GM18868 (cell line): ENCODE measurements around the gene ZNF536.
"Not testable (repeated sequence)": the region's sequence is repeated elsewhere in the genome, so short reads cannot be mapped to it uniquely, and the experiment has no call there.

Experiments used
- ATAC-seq: cut with Tn5 transposase; IDR thresholded peaks from one replicate; pipeline ENCODE4 v1.9.1; 2021; ENCODE audit warnings: mild to moderate bottlenecking, moderate library complexity; ENCODE audit not compliant: unreplicated experiment

The ZNF536 gene

DNA sequence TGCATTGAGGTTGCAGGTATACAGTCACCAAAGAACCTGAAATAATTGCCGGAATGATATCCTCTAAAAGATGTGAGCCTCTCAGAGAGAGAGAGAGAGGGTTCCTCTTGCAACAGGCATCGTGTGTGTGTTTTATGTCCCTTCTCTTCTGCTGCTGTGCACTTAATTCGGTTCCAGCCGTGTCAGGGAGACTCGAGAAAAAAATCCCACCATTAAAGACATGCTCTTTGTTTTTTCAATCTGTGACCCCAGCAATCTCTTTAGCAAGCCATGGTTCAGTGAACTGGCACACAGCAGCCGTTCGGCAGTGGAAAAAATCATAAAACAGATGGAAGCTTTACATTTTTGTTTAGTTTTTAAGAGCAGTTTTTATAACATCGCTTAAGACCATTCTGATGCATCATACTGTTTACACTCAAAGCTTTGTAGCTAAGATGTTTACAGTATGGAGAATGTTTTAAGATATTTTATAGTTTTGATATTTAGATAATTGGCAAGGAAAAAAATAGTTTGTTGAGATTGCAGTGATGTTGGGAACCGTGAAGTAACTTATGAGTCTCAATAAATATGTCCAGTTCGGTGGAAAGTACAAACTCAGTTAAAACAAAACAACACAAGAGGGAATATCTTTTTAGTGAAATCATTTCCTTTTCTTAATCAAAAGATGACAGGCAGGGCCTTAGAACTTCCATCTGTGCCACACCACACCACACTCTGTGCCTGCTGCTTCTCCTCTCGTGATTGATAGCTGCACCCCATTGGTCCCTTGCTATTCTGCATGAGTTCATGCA, 31.2 kb upstream of the ZNF536 start:
- ATAC-seq: no peak

DNA sequence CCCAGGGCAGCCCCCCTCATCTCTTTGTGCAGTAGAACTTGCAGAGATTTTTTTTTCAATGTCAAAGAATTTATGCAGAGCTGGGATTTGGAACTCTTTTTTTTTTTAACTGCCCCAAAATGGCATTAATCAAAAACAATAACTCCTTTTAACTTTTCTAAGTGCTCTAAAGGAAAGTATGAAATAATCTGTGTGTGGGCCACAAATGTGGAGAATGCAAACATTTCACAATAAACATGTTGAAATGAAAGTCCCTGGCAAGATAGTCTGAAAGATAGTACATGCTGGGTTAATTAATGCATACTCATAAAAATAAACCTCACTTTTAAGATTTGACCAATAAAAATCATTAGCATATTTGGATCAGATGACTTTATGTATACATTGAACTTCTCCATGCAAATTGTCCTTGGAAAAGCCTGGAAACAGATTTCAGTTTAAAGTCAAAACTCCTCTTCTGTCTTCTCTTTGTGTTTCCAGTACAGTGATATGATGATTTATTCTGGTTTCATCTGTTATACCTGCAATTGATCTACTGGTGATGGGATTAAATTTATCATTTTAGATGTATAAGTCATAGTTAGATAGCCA, 30.5 kb upstream of the ZNF536 start:
- ATAC-seq: no peak

DNA sequence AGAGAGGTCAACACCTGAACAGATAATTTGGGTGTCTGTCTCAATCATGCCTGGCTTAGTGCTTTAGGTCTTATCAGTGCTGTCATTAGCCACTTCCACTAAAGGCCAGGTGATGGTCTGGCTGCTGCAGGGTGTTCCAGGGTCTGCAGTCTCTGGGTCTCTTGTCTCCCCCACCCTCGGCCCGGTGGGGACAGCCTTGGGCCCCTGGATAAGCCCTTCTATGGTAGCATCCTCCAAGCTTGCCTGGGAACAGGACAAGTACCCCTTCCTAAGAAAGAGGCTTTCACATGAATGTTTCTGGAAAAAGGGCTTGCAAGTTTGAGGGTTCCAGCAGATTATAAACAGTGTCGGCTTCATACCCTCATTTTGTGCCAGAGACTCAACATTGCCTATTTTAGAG, 29.3 kb upstream of the ZNF536 start:
- no peak for ATAC-seq

DNA sequence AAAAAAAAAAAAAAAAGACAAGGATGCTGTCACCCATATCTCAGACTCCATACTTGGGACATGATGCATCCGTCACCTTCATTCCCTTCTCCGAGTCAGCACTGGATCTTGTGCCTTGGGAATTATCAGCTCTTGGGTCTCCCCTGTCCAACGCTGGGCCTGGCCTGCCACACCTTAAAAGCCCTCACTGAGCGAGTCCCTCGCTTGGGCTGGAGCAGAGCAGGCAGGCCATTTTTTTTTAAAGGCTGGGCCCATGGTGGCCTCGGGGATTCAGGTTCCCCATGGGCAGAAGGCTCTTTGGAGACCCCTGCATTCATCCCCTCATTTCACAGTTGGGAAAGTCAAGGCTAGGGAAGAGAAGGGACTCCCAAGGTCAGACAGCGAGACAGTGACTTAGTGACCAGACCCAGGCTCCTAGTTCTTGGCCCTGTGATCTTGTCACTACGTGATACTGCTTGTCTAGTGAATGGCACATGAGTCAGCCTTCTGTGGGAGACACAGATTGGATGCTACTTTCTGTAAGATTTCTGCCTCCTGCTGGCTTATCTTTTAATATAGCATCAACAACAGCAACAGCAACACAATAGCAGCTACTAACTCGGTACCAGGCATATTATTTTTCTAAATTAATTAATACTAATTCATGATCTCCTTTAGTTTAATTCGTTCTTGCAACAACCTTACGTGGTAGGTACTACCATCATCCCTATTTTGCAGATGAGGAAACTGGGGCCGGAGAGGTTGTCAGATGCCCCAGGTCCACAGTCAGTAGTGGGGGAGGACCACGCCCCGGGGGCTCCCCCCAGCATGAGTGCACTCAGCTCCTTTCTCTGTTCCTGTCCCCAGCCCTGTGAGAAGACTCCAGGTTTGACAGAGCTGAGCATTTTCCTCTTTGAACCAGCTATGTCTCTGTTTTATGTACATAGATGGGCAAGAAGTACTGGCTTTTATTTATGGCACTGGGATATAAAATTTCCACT, 27.4 kb upstream of the ZNF536 start:
- ATAC-seq: no peak

DNA sequence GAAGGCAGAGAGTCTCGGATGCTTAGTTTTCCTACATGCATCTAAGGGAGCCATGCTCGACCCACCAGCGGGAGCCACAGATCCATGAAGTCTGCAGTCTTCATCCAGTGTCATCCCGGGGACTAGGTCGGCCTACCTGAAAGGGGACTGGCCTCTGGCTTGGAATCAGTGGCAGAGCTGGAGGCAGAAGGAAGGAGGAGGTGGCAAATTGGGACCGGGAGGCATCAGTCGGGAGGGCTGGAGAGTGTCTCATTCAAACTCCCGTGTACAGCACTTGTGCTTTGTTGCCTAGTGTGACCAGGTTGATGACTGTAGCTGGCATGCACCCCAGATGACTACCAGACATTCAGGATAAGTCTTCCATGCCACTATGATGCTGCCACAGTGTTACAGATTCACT, 26.5 kb upstream of the ZNF536 start:
- ATAC-seq: no peak

DNA sequence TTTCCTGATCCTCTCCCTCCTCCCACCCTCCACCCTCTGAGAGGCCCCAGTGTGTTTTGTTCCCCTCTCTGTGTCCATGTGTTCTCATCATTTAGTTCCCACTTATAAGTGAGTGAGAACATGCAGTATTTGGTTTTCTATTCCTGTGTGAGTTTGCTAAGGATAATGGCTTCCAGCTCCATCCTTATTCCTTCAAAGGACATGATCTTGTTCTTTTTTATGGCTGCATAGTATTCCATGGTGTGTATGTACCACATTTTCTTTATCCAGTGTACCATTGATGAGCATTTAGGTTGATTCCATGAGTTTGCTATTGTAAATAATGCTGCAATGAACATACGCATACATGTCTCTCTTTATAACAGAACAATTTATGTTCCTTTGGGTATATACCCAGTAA, 25.7 kb upstream of the ZNF536 start:
- ATAC-seq: not testable (repeated sequence)

DNA sequence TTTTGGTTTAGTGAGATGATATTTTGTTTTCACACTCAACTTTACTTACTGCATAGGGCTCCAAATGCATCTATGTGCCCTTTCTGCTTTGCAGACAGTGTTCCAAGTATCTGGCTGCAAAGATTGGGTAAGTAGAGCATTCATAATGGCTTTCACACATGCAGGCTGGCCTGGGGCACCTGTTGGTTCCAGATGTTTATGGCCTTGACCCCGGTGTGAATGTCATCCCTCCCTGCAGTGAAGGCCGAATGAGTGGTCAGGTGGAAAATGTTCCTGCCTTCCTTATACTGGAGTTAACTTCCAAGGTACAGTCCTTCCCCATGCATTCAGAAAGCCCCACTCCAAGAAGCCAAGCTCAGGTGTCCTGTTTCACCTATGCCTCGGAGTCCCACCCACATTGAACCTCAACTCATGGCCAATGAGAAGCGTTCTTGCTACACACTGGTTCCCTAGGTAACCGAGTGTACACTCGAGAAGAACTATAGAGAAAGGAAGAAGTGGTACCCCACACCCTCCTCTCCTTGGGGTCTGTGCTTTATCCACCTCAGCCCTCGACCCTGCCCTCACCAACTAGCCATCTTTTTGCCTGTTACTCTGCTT, 23.0 kb upstream of the ZNF536 start:
- ATAC-seq: no peak

DNA sequence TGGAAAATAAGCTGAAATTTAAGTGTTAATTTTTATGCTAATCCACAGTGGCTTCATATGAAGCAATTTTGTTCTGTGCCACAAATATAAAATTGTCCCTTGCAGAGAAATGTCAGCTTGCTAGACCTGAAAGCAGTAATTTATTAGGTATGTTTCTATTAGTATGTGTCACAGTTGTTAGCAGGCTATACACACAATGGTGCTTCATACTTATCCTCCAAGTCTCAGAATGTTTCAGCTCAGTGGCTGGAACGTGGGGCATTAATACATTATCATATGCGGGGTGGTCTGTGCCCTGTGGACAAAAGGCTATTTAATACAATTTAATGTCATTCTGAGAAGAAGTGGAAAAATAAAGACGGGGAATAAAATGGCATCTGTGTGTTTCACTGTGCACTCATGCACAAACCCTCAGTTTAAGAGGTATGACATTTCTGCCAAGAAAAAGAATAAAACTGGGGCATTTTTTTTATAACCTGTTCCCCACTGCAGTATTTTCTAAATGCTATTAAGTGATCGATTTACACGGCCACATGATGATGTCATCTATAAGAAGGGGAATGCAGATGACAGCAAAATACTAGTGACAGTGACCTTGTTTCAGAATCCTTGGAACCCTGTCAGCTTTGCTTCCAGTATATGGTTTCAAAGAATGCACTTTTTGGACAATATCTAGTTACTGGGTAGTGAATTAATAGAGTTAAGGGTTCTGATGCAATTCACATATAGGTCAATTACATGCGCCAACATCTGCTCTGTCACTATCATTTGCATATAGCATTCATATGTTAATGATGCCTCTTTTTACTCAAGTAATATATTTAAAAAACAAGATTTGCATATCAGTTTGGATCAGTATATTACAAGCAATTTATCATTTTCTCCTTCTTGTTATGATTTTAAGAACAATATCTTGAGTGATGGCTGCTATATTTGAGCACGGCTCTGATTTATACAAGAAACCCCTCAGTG, 21.2 kb upstream of the ZNF536 start:
- ATAC-seq: no peak

DNA sequence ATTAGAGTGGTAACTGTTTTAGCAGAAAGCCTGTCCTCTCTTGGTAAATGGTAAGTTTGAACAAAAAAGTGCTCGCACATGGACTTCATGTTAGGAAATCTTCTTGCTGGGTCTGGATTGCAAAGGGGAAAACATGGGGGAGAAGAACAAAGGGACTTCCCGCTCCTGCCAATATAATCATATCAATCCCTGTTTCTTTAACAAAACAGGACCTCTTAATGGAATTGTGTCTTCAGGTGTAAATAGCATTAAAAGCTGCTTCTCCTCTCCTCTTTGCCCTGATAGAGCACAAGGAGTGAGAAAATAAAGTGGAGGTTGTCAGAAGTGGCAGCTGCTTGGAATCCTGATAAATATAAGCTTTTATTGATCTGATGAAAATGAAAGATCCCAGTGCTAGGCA, 20.4 kb upstream of the ZNF536 start:
- ATAC-seq: no peak

DNA sequence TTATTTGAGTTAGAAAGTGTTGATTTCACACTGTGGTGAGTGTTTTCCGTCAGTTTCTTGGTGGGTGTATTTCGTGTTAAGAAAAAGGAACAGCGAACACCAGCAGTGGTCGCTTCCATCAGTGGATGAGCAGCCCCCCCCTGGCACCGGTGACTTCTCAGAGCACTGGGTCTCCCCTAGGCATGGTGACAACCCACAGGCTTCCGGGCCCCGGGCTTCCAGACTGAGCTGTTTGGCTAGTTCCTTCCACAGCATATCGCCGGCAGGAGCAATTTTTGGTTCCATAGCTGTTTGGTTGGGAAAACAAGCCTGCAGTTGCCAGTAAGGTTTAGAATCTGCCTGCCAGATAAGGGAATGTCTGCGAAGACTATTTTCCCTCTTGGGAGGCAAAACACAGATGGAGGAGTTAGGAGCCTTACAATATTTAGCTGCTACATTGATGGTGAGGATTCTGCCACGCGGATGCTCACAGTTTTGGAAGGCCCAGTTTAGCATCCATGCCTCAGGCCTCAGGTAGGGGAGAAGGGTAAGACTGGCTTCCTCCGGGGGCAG, 18.7 kb upstream of the ZNF536 start:
- ATAC-seq: no peak

DNA sequence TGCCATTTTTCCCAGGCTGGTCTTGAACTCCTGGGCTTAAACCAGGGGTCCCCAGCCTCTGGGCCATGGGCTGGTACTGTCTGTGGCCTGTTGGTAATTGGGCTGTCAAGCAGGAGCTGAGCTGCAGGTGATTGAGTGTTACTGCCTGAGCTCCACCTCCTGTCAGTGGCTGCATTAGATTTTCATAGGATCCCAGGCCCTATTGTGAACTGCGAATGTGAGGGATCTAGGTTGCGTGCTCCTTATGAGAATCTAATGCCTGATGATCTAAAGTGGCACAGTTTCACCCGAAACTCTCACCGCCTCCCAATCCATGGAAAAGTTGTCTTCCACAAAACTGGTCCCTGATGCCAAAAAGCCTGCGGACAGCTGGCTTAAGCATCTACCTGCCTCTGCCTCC, 16.6 kb upstream of the ZNF536 start:
- no peak for ATAC-seq

DNA sequence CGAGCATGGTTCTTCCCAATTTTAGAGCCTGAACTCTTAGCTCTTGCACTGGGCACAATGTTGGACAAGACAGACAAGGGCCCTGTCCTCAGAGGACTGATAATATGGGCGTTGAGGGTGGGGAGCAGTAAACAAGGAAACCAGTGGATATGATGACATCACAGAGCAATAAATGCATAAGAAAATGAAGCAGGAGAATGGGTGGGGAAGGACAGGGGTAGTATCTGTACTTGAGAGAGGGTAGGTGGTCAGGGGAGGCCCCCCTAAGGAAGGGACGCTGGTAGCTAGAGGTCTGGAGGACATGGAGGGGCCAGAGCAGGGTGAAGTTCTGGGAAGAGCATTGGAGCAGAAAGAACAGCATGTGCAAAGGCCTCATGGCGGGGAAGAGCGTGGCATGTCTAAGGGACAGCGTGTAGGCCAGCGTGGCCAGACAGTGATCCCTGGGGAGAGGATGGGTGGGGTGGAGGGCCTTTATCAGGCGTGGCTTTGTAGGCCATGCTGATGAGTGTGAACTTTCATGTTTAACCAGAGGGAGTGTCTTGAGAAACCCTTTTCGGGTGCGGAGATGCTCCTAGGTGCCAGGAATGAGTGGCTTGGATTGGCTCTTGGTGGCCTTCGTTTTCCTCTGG, 15.1 kb upstream of the ZNF536 start:
- ATAC-seq: no peak

DNA sequence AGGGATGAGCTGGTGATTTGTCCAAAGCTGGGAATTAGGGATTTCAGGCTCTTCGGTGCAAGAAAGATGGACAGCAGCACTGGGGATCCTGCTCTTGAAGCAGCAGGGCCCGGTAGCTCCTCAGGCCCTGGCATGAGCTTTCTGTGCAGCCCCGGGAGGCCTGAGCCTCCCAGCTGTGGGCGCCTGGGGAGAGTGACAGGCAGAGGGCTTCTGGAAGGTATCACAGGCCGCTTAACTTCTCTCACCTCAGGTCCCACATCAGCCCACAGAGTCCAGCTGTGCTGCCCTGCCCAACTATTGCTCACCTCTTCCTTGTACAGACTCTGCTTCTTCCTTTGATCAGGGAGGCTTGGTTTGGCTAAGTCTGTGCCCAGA, 14.6 kb upstream of the ZNF536 start:
- no peak for ATAC-seq

DNA sequence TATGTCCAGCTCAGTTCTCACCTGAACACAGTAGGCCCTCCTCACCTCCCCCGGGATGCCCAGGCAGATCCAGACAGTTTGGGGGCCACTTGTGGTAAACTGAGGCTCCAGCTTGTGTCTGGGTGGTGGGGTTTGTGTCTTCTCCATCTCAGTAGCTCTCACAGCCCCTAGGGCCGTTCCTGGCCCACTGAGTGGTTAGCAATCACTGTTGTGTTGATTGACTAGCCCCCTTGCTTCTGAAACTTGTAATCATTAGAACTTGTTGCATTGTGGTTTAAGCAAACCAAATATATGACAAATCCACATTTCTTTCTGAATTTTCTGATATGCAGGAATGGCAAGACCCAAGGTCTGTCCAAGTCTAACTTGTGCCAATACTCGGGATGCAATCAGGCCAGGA, 13.9 kb upstream of the ZNF536 start:
- ATAC-seq: no peak

DNA sequence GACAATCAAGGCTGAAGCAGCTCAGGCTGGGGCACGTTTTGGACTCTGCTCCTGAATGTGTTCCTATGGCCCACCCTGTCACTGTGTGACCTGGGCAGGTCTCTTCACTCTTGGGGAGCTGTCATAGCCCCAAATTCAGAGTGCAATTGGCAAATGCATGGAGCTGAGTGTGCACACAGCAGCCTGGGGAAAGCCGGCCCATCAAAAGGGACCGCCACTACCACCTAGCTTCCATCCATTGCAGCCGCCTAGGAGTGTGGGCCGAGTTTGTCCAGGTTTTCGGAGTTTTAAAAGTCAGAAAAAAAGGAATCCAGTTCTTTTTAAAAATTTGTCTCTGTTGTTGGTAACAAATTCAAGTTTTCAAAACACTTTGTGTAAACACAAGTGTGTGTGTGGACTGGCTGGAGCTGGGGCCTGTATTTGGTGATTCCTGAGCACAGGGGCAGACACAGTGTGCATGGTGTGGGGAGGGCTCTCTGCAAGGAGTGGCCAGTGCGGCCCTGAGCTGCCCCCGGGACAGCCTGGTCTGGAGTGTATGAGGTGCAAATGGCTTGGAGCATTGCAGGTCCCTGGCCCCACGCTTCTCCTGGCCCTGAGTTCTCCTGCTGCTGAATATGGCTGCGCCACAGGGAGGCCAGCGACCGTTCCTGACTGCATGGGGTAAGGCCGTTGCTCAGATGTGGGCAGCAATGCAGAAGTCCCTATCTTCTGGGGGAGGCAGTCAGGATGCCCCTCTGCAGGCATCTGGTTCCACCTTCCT, 13.2 kb upstream of the ZNF536 start:
- ATAC-seq: no peak

DNA sequence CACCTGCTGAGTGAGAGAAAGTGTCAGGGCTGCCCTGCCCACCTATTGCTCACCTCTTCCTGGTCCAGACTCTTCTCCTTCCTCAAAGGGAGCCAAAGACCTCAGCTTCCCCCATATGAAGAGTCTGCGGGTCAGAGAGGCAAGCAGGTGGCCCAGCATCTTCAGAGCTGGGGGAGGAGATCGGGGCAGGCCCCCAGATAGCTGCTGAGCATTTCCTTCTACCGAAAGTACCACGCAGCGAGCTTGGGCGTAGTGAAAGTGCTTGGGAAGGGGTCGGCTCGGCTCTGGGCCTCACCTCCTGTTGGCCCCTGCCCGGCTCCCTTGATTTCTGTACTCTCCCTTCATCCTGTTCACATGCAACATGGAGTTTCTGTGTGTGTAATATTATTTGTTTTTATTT, 12.2 kb upstream of the ZNF536 start:
- no peak for ATAC-seq

DNA sequence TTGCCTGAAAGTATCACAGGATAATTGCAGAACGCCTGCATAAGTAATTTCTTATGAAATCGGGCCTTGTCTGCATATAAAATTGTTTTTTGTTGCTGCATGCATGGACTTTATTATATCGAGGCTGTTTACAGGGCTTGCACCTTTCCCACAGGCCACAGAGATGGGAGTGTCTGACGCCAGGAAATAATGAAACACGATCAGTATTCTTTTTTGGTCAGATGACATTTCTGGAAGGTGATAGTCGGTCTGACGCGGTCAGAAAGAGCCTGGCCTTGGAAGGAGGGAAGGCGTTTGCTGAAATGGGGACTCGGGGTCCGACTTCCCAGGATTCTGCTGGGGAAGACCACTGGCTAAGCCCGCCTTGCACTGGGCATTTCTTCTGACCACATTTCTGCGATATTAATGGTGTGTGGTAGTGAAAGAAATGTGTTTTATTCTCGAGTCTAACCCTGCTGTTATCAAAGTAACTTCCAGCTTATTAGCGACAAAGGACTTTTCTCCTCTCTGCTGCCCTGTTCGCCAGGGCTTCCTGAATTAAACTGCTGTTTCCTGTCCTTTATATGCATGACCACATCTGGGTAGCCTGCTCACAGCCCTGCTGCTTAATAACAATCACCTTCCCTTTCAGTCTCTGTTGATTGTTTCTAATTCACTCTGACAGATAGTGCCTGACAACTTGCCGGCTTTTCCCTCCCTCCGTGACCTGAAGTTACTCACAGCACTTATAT, 11.6 kb upstream of the ZNF536 start:
- ATAC-seq: no peak

DNA sequence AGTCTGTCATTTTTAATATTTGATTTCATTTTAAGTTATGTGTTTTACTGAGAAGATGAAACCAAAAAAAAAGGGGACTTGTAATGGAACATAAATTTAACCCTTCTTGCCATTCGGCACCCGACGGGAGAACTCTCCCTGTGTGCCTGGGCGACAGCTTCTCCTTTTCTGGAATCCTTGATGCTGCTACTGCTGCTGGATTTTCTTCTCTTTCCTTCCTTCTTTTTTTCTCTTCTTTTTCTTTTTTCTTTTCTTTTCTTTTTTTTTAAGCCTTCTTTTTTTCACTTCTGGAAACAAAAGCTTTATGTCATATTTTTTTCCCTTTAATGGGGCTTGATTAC, 11.1 kb upstream of the ZNF536 start:
- ATAC-seq: no peak
